ENCODE results near the gene LRRC7.

Gene LRRC7

DNA sequence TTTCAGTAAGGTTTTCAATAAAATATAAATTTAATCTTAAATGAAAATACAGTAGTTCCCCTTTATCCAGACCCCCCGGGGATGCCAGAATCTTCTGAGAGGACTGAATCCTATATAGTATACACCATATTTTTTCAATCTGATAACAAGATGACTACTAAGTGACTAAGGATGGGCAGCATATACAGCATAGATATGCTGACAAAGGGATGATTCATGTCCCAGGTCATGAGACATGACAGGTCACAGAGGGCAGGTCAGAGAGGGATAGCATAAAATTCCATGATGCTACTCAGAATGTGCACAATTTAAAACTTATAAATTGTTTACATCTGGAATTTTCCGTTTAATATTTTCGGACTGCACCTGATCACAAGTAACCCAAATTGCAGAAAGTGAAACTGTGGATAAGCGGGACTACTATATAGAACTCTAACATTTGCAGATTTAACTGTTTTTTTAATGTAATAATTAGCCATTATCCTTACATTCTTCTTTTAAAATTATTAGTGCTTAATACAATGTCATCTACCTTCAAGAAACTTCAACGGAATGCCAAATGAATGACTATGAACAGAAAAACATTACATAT, 588.9 kb downstream of the LRRC7 start:
- Histone ChIP-seq H3K4me3 (no peak overlapping the region), H3K4me2 (no peak overlapping the region)

DNA sequence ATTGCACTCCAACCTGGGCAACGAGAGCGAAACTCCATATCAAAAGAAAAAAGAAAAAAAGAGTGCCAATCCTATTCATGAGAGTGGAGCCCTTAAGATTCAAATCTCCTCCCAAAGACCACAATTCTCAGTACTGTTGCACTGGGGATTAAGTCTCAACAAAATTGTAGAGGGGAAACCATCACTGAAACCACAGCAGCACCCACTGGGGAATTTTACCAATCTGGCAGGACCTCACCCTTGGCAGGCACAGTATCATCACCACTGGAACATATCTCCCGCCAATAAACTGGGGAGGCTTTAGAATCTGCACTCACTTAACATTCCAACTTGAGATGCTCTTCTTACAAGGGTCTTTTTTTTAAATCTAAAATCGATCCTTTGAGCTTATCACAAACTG, 596.6 kb downstream of the LRRC7 start:
- H3K4me1 ChIP-seq, result peaks cover 28% of the 10 kb centered on the region
- H4K20me1 ChIP-seq, result peaks cover 59% of the 10 kb centered on the region
- no peaks in the 10 kb centered on the region; the same call in 1 of the 2 replicates for H3K27me3 ChIP-seq
- H3K9ac ChIP-seq, result no peak overlapping the region
- H3K27ac ChIP-seq, result no peak overlapping the region
- no peak for TF ChIP-seq Cebpa-rat (IDR thresholded peaks at IDR 0.05)
- peaks cover 24% of the 10 kb centered on the region for H3K36me3 ChIP-seq
- no peaks in the 10 kb centered on the region for H3K9me3 ChIP-seq
- peak overlapping the region; percentile 63 for H3K4me2 ChIP-seq
- no peak overlapping the region for H3K4me3 ChIP-seq

More for the DNA sequence above, 588.9 kb downstream of the LRRC7 start:
- Histone ChIP-seq H3K36me3 (peaks cover 20% of the 10 kb centered on the region), H3K9ac (no peak overlapping the region), H3K9me3 (no peaks in the 10 kb centered on the region), H4K20me1 (no peaks in the 10 kb centered on the region), H3K27me3 (no peaks in the 10 kb centered on the region), H3K27ac (no peak overlapping the region), H3K4me1 (peaks cover 8% of the 10 kb centered on the region; the same call in 1 of the 2 replicates)
- TF ChIP-seq Cebpa-rat (IDR thresholded peaks at IDR 0.05), result no peak

DNA sequence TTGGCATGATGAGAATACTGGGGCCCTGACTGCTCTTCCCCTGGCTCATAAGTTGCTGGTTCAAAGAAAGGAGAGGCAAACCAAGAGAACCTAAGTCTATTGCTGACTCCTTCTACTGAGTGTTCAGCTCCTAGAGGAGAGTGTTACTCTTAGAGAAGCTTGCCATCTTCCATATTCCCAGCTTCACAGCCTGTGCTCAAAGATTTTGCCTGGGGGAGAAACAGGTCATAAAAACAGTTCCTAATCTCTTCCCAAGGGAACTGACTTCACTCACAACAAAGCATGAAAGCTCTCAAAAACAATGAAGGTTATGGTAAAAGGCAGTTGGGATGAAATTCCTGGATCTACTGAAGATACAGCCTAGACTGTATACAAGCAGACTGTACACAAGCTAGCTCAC, 600.6 kb downstream of the LRRC7 start:
- no peaks in the 10 kb centered on the region for H3K9me3 ChIP-seq
- H3K9ac ChIP-seq, result no peak overlapping the region
- H4K20me1 ChIP-seq, result peaks cover 58% of the 10 kb centered on the region
- H3K36me3 ChIP-seq, result peaks cover 20% of the 10 kb centered on the region
- H3K4me1 ChIP-seq, result peaks cover 20% of the 10 kb centered on the region
- no peaks in the 10 kb centered on the region; the same call in 1 of the 2 replicates for H3K27me3 ChIP-seq
- H3K4me3 ChIP-seq, result no peak overlapping the region
- H3K4me2 ChIP-seq, result peak overlapping the region; percentile 5; the same call in 1 of the 2 replicates
- H3K27ac ChIP-seq, result no peak overlapping the region
- no peak for TF ChIP-seq Cebpa-rat (IDR thresholded peaks at IDR 0.05)

DNA sequence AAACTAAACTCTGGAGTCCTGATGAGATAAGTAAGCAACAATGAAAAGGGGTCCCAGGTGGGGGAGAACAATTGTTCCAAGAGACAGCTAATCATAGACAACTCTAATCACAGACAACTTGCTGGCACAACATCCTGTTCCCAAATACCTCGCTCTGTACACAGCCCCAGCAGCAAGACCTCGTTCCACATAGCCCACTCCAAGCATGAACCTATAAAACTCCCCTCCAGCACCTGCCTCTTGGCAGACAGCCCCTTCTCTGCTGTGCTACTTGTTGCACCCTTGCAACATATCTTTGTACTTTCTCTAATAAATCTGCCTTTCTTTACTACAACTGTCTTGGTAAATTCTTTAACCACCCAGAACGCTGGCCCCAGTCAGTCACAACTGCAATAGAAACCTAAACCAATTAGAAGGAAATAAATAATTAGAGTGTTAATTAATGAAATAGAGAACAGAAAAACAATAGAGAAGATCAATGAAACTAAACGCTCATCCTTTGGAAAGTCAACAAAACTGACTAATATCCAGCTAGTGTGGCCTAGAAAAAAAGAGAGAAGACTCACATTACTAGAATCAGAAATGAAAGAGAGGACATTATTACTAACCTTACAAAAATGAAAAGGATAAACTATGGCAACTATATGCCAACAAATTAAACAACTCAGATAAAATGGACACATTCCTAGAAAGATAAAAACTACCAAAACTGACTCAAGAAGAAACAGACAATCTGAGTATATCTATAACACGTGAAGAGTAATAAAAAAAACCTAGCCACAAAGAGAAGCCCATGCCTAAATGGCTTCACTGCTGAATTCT, 601.5 kb downstream of the LRRC7 start:
- no peaks in the 10 kb centered on the region; the same call in 1 of the 2 replicates for H3K27me3 ChIP-seq

DNA sequence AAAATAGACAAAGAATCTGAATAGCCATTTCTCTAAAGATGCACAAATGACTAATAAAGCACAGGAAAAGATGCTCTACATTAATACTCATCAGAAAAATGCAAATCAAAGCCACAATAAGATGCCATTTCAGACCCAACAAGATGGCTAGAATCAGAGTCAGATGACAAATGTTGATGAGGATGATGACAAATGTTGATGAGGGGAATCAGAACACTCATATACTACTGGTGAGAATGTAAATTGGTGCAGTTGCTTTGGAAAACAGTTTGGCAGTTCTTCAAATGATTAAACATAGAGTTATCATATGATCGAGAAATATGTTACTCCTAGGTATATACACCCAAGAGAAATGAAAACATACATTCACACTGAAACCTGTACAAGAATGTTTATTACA, 603.8 kb downstream of the LRRC7 start:
- Histone ChIP-seq H4K20me1 (peaks cover 26% of the 10 kb centered on the region), H3K36me3 (peaks cover 26% of the 10 kb centered on the region), H3K27me3 (no peaks in the 10 kb centered on the region), H3K4me3 (no peak overlapping the region), H3K9me3 (no peaks in the 10 kb centered on the region), H3K4me2 (no peak overlapping the region), H3K9ac (no peak overlapping the region), H3K27ac (no peak overlapping the region), H3K4me1 (peaks cover 6% of the 10 kb centered on the region; the same call in 1 of the 2 replicates)
- no peak for TF ChIP-seq Cebpa-rat (IDR thresholded peaks at IDR 0.05)

More for the DNA sequence above, 601.5 kb downstream of the LRRC7 start:
- Histone ChIP-seq H3K4me3 (no peak overlapping the region), H3K27ac (no peak overlapping the region), H4K20me1 (peaks cover 49% of the 10 kb centered on the region), H3K4me2 (no peak overlapping the region), H3K9me3 (no peaks in the 10 kb centered on the region), H3K4me1 (peaks cover 12% of the 10 kb centered on the region), H3K9ac (no peak overlapping the region), H3K36me3 (peaks cover 20% of the 10 kb centered on the region)
- no peak for TF ChIP-seq Cebpa-rat (IDR thresholded peaks at IDR 0.05)
